Mesodermal cell (in vitro differentiated cells): ENCODE data around the gene SPOP.
A peak's percentile ranks its signal among the peaks of the same experiment; 100 is the strongest.
"Not testable (repeated sequence)": the region's sequence is repeated elsewhere in the genome, so short reads cannot be mapped to it uniquely, and the experiment has no call there.

Experiments used
- H3K27ac ChIP-seq: 2 replicates; pipeline ENCODE4 v1.7.0; 2013; ENCODE audit warnings: mild to moderate bottlenecking, low read depth, low read length, moderate library complexity; ENCODE audit not compliant: severe bottlenecking
- H3K36me3 ChIP-seq: 2 replicates; pipeline ENCODE4 v1.7.1; 2013; ENCODE audit warnings: mild to moderate bottlenecking, low read length, moderate library complexity; ENCODE audit not compliant: control insufficient read depth, insufficient read depth
- H3K4me1 ChIP-seq: one replicate; pipeline ENCODE4 v1.7.1; 2013; ENCODE audit warnings: mild to moderate bottlenecking, low read length; ENCODE audit not compliant: insufficient read depth, control insufficient read depth, poor library complexity, severe bottlenecking
- H3K4me3 ChIP-seq: 2 replicates; pipeline ENCODE4 v1.7.0; 2013; ENCODE audit warnings: low read length, control low read depth, mild to moderate bottlenecking; ENCODE audit not compliant: insufficient read depth, poor library complexity, severe bottlenecking; ENCODE audit errors: extremely low read depth
- H3K9me3 ChIP-seq: 2 replicates; pipeline ENCODE4 v1.7.1; 2013; ENCODE audit warnings: mild to moderate bottlenecking, low read length, moderate library complexity; ENCODE audit not compliant: control insufficient read depth
- WGBS, 2 experiments: methylation state at CpG; one replicate each; pipeline ENCODE4 v1.1.5; 2013; ENCODE audit warnings: missing lambda C conversion rate in 2 of 2; ENCODE audit not compliant: insufficient coverage in 2 of 2; 5-methylcytosine and 5-hydroxymethylcytosine counted together

Gene SPOP

DNA sequence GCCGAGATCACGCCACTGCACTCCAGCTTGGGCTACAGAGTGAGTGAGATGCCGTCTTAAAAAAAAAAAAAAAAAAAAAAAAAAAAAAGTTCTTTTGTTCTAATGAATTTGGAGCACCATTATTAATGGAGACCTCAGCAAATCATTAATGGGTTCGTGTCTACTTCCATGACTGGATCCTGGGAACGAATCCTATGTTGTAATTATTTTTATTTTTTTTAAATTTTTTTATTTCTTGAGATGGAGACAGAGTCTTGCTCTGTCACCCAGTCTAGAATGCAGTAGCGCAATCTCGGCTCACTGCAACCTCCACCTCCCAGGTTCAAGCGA lies 30.7 kb downstream of the SPOP start:
- no peaks in the 10 kb centered on the region for H3K36me3 ChIP-seq
- no peak overlapping the region for H3K4me3 ChIP-seq
- WGBS, 2 experiments = 93 to 96% methylated on average over 3 of the region's 8 CpGs
- H3K4me1 ChIP-seq = peaks cover 16% of the 10 kb centered on the region
- H3K9me3 ChIP-seq = no peaks in the 10 kb centered on the region
- no peak overlapping the region for H3K27ac ChIP-seq

DNA sequence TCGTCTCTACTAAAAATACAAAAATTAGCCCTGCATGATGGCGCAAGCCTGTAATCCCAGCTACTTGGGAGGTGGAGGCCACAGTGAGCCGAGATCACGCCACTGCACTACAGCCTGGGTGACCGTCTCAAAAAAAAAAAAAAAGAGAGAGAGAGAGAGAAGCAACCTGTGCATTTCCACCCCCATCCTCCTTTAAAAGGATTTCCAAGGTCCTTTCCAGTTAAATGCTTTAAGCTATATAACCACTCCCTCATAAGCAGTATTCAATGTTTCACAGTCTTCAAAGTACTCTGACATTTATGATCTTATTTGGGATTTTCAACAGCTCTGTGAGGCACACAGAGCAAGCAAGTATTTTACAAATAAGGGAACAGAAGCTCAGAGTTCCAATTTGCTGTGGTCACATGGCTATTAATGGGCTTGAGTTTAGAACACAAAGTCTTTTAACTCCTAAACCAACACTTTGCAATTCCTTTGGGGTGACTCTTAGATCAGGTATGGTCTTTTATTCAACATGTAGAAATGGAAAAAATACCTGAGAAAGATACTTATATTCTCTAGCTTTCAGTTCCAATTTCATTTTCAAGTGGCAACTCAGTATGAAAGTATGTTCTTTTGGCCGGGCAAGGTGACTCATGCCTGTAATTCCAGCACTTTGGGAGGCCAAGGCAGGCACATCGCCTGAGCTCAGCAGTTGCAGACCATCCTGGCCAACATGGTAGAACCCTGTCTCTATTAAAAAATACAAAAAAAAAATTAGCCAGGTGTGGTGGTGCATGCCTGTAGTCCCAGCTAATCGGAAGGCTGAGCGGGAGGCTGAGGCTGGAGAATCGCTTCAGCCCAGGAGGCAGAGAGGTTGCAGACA lies 31.3 kb downstream of the SPOP start:
- H3K9me3 ChIP-seq = no peaks in the 10 kb centered on the region
- H3K4me1 ChIP-seq = peaks cover 16% of the 10 kb centered on the region
- H3K4me3 ChIP-seq = no peak overlapping the region
- 81 to 88% methylated on average over 4 to 7 of the region's 10 CpGs for WGBS, 2 experiments
- peak overlapping the region; percentile 58 for H3K27ac ChIP-seq
- no peaks in the 10 kb centered on the region for H3K36me3 ChIP-seq

DNA sequence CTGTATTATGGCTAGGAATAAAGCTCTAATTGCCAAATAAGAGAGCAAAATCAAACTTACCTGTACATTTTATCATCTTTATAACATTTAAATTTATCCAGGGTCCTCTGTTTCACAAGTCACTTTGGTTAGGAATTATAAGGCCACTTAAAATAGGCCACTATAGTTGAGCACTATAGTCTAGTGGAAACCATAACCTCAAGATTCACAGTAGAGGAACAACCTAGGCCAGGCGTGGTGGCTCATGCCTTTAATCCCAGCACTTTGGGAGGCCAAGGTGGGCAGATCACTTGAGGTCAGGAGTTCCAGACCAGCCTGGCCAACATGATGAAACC lies 31.9 kb downstream of the SPOP start:
- not testable (repeated sequence) for H3K9me3 ChIP-seq, H3K4me3 ChIP-seq, H3K36me3 ChIP-seq
- WGBS, 2 experiments = 100% methylated on average over 1 of the region's 1 CpG; no CpG with 5 or more reads in 1 of the 2 experiments
- Histone ChIP-seq H3K27ac (peak overlapping the region; percentile 58), H3K4me1 (peaks cover 16% of the 10 kb centered on the region)

DNA sequence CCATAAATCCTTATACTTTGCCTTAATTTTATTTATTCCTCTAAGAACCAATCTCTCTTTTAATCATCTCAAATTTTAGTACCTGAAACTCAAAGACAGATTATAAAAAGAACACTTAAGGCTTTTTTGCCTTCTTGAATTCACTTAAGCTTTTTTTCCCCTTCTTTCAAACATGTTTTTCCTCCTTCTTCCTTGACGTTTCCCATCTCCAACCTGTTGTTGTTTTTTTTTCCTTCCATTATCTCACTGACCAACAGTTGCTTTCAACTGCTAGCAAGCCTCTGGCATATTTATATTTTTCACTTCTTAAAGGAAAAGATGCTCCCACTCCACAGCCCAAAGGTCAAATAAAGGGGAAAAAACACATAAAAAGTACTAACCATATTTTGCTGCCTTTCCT lies 32.2 kb downstream of the SPOP start:
- WGBS, 2 experiments = 89 to 92% methylated on average over 1 of the region's 1 CpG
- peak overlapping the region; percentile 23 for H3K27ac ChIP-seq
- H3K4me3 ChIP-seq = no peak overlapping the region
- peaks cover 5% of the 10 kb centered on the region for H3K36me3 ChIP-seq
- H3K9me3 ChIP-seq = no peaks in the 10 kb centered on the region
- H3K4me1 ChIP-seq = peaks cover 16% of the 10 kb centered on the region

DNA sequence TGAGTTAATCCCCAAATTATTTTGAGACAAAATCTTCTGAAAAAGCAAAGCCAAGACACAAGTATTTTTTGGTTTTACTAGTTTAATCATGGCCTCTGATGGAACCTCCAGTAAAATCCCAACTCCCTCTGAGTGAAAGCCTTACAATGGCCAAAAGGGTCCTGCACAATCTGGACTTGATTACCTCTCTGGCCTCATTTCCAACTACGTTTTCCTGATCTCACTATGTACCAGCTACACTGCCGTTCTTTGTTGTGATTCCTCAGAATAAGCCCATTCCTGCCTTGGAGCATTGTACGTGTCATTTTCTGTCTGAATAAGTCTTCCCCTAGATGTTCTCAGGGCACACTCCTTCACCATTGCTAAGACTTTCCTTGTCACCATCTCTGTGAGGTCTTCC lies 37.3 kb downstream of the SPOP start:
- H3K9me3 ChIP-seq = no peaks in the 10 kb centered on the region
- no peak overlapping the region for H3K4me3 ChIP-seq
- H3K36me3 ChIP-seq = peaks cover 19% of the 10 kb centered on the region
- WGBS, 2 experiments = 97 to 99% methylated on average over 3 of the region's 3 CpGs
- peaks cover under 1% of the 10 kb centered on the region for H3K4me1 ChIP-seq
- no peak overlapping the region for H3K27ac ChIP-seq

DNA sequence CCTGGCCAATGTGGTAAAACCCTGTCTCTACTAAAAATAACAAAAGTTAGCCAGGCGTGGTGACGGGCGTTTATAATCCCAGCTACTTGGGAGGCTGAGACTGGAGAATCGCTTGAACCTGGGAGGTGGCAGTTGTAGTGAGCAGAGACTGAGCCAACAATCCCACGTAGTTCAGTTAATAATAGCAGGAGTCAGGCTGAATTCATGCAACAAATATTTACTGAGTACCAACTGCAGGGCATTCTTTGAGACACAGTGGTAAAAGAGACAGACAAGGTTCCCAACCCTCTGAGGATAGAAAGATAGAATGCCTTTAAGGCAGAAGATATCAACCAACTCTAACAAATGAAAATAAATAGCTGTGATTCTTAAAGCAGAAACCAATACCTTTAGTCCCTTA lies 39.1 kb downstream of the SPOP start:
- no peaks in the 10 kb centered on the region for H3K4me1 ChIP-seq
- no peak overlapping the region for H3K4me3 ChIP-seq
- WGBS, 2 experiments = 92 to 100% methylated on average over 4 to 5 of the region's 5 CpGs
- H3K36me3 ChIP-seq = peaks cover 19% of the 10 kb centered on the region
- no peaks in the 10 kb centered on the region for H3K9me3 ChIP-seq
- H3K27ac ChIP-seq = no peak overlapping the region

DNA sequence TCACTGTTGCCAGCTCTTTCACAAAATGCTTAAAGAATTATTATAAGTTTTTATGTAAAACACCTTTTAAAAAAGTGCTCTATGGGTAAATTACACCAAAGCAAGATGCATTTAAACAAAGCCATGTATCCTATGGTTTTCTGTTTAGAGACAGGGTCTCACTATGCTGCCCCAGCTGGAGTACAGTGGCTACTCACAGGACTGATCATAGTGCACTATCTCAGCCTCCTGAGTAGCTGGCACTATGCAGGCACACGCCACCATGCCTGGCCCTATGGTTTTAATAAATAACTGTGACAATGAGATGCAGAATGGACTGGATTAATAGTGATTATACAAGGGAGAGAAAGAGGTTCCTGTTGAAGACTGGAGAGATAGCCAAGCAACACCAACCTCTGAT lies 40.2 kb downstream of the SPOP start:
- no peaks in the 10 kb centered on the region for H3K4me1 ChIP-seq
- no peaks in the 10 kb centered on the region for H3K9me3 ChIP-seq
- H3K27ac ChIP-seq = no peak overlapping the region
- WGBS, 2 experiments = 100% methylated on average over 1 of the region's 1 CpG; no CpG with 5 or more reads in 1 of the 2 experiments
- H3K4me3 ChIP-seq = no peak overlapping the region
- H3K36me3 ChIP-seq = peaks cover 19% of the 10 kb centered on the region

DNA sequence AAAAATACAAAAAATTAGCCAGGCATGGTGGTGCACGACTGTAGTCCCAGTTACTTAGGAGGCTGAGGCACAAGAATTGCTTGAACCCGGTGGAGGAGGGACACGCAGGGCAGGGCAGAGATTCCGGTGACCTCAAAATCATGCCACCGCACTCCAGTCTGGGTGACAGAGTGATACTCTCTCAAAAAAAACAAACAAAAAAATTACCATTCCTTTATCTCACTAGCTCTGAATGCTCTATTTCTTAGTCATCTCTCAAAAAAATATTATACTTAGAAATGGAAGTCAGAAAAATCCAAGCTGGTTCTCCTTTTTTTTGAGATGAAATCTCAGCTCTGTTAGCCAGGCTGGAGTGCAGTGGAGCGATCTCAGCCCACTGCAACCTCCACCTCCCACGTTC lies 40.8 kb downstream of the SPOP start:
- no peaks in the 10 kb centered on the region for H3K4me1 ChIP-seq
- 90 to 98% methylated on average over 7 of the region's 7 CpGs for WGBS, 2 experiments

DNA sequence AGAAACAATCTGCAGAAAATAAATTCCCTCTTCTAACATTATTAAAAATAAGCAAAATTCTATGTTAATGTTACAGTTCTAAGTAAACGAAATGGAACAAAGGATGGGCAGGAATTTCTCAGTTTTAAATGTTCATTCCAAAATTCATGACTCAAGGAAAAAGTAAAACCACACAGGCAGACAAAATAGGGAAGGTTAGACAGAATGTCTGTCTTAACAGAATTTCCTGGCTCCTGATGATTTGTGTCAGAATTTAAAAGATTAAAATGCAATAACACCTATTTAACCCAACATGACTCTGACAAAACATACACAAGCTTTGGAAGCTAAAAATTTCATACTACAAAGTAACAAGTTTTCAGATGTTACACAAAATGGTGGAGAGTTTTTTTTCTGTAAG lies 42.8 kb downstream of the SPOP start:
- peaks cover 5% of the 10 kb centered on the region for H3K4me1 ChIP-seq
- H3K4me3 ChIP-seq = no peak overlapping the region
- WGBS, 2 experiments = no CpG with 5 or more reads among the region's 1 CpG
- H3K9me3 ChIP-seq = no peaks in the 10 kb centered on the region
- H3K36me3 ChIP-seq = peaks cover 10% of the 10 kb centered on the region
- H3K27ac ChIP-seq = no peak overlapping the region

More for the DNA sequence above, 40.8 kb downstream of the SPOP start:
- Histone ChIP-seq H3K36me3 (peaks cover 19% of the 10 kb centered on the region), H3K27ac (no peak overlapping the region), H3K4me3 (no peak overlapping the region), H3K9me3 (no peaks in the 10 kb centered on the region)

DNA sequence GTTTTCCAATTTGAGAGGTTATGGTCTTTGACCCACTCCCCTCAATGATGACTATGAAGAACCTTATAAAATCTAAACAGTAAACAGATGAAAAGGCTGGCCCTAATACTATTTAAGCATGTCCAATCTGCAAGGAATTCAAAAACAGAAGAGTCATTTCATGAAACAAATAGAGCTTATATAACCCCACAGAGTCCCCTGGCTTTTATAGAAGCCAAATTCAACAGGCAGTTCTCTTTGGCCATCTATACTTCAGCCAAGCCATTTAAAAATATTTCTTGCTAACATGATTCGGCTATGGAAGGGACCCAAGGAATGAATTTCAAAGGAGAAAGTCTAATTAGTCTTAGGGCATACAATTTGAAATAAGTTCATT lies 43.4 kb downstream of the SPOP start:
- peaks cover 5% of the 10 kb centered on the region for H3K4me1 ChIP-seq
- H3K36me3 ChIP-seq = peaks cover 5% of the 10 kb centered on the region
- no peak overlapping the region for H3K4me3 ChIP-seq
- H3K9me3 ChIP-seq = no peaks in the 10 kb centered on the region
- H3K27ac ChIP-seq = no peak overlapping the region
- no CpG with 5 or more reads among the region's 1 CpG for WGBS, 2 experiments

DNA sequence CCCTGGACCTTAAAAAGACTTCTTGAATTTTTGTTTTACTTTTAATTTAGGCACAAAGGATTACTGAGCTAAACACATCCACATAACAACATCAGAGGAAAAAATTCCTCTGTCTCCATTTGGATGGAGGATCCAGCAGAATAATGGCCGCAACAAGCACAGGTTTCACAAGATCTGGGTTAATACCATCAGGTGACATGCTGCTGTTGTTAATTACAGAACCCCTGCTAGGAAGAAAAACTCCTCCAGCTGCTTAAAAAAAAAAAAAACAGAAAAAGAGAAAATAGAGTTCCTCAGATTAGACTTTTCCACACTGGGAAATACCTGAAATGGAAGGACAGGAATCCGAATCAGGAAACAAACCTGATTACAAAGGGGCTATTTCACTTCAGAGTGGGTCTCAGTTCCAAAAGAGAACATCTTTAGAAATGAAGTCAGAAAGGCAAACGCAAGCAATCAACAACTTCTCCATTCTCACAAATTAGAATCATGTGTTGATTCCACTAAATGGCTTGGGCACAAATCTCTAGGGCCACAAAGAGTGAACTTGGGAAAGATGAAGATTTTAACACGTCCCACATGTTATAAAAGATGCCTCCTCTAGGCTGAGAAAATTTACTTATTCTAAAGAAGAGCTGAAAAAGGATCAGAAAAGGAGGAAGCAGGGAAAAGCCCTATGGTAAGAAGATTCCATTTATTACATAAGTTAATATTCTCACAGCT lies 44.0 kb downstream of the SPOP start:
- Histone ChIP-seq H3K4me1 (peaks cover 5% of the 10 kb centered on the region), H3K4me3 (no peak overlapping the region), H3K36me3 (peaks cover 4% of the 10 kb centered on the region), H3K9me3 (no peaks in the 10 kb centered on the region), H3K27ac (no peak overlapping the region)
- WGBS, 2 experiments = 83 to 100% methylated on average over 1 of the region's 4 CpGs
